SK-N-SH treated with all-trans-retinoic acid at 6 μM for 48 hours (cell line): ENCODE data around the gene RRAS2.

Experiments
- ATAC-seq: fragments of 200-7000 bp; cut with Tn5 transposase; 3 replicates; pipeline ENCODE4 v1.9.1; 2020; ENCODE audit warnings: mild to moderate bottlenecking, moderate library complexity
- ARNTL ChIP-seq: fragments of 450-650 bp; formaldehyde crosslinking; IDR thresholded peaks from 2 replicates; pipeline ENCODE4 v1.5.0; 2020; ENCODE audit warnings: low read depth, mild to moderate bottlenecking, moderate library complexity, borderline replicate concordance
- CSDC2 ChIP-seq: fragments of 250-450 bp; sonication (Bioruptor Pico); IDR thresholded peaks from 2 replicates; pipeline ENCODE4 v1.5.0; 2020; ENCODE audit warnings: mild to moderate bottlenecking, moderate library complexity
- GLIS3 ChIP-seq: fragments of 250-450 bp; sonication (Bioruptor Pico); IDR thresholded peaks from 2 replicates; pipeline ENCODE4 v1.5.0; 2020; ENCODE audit warnings: mild to moderate bottlenecking, moderate library complexity
- ISL1 ChIP-seq: fragments of 250-450 bp; sonication (Bioruptor Pico); IDR thresholded peaks from 2 replicates; pipeline ENCODE4 v2.1.2; 2022; ENCODE audit warnings: mild to moderate bottlenecking, moderate library complexity
- OSR1 ChIP-seq: fragments of 250-450 bp; sonication (Bioruptor Pico); IDR thresholded peaks from 2 replicates; pipeline ENCODE4 v1.8.0; 2022; ENCODE audit warnings: moderate library complexity, mild to moderate bottlenecking, inconsistent platforms
- PPARA ChIP-seq: fragments of 250-450 bp; sonication (Bioruptor Pico); IDR thresholded peaks from 2 replicates; pipeline ENCODE4 v1.5.0; 2020; ENCODE audit warnings: mild to moderate bottlenecking, borderline replicate concordance
- RARB ChIP-seq: fragments of 250-450 bp; sonication (Bioruptor Pico); IDR thresholded peaks from 2 replicates; pipeline ENCODE4 v1.8.0; 2021; ENCODE audit warnings: mild to moderate bottlenecking, moderate library complexity
- SNAI2 ChIP-seq: fragments of 250-450 bp; sonication (Bioruptor Pico); IDR thresholded peaks from 2 replicates; pipeline ENCODE4 v1.5.0; 2020; ENCODE audit warnings: mild to moderate bottlenecking, moderate library complexity
- TCF4 ChIP-seq: fragments of 250-450 bp; sonication (Bioruptor Pico); IDR thresholded peaks from 2 replicates; pipeline ENCODE4 v1.8.0; 2021; ENCODE audit warnings: mild to moderate bottlenecking, moderate library complexity, borderline replicate concordance
- TOX ChIP-seq: fragments of 250-450 bp; sonication (Bioruptor Pico); IDR thresholded peaks from 2 replicates; pipeline ENCODE4 v1.8.0; 2021; ENCODE audit warnings: mild to moderate bottlenecking, moderate library complexity, borderline replicate concordance
- ZC3H10 ChIP-seq: fragments of 250-450 bp; sonication (Bioruptor Pico); IDR thresholded peaks from 2 replicates; pipeline ENCODE4 v1.5.1; 2021; ENCODE audit warnings: mild to moderate bottlenecking, moderate library complexity
- ZFP3 ChIP-seq: fragments of 250-450 bp; sonication (Bioruptor Pico); IDR thresholded peaks from 2 replicates; pipeline ENCODE4 v1.5.0; 2020; ENCODE audit warnings: mild to moderate bottlenecking, moderate library complexity
- ZFP30 ChIP-seq: fragments of 450-650 bp; formaldehyde crosslinking; IDR thresholded peaks from 2 replicates; pipeline ENCODE4 v1.5.0; 2022; ENCODE audit warnings: mild to moderate bottlenecking, moderate library complexity
- ZNF565 ChIP-seq: fragments of 450-650 bp; formaldehyde crosslinking; conservative IDR thresholded peaks from 2 replicates; pipeline ENCODE4 v1.5.0; 2020; ENCODE audit warnings: low read depth, mild to moderate bottlenecking, moderate library complexity
- ZNF70 ChIP-seq: fragments of 450-650 bp; formaldehyde crosslinking; IDR thresholded peaks from 2 replicates; pipeline ENCODE4 v1.5.0; 2020; ENCODE audit warnings: mild to moderate bottlenecking, moderate library complexity
- ZNF8 ChIP-seq: fragments of 450-650 bp; formaldehyde crosslinking; IDR thresholded peaks from 2 replicates; pipeline ENCODE4 v1.5.0; 2020; ENCODE audit warnings: mild to moderate bottlenecking, moderate library complexity
- TF ChIP-seq, protein P1 (sequence below): fragments of 250-450 bp; sonication (Bioruptor Pico); IDR thresholded peaks from 2 replicates; pipeline ENCODE4 v1.5.1; 2021; ENCODE audit warnings: mild to moderate bottlenecking, moderate library complexity
- TF ChIP-seq, protein P2 (sequence below): fragments of 250-450 bp; sonication (Bioruptor Pico); IDR thresholded peaks from 2 replicates; pipeline ENCODE4 v1.5.1; 2020; ENCODE audit warnings: low read depth, mild to moderate bottlenecking, moderate library complexity
- TF ChIP-seq, protein P3 (sequence below): fragments of 250-450 bp; sonication (Bioruptor Pico); IDR thresholded peaks from 2 replicates; pipeline ENCODE4 v1.8.0; 2020; ENCODE audit warnings: mild to moderate bottlenecking, moderate library complexity, borderline replicate concordance
- TF ChIP-seq, protein P4 (sequence below): fragments of 250-450 bp; sonication (Bioruptor Pico); IDR thresholded peaks from 2 replicates; pipeline ENCODE4 v1.5.0; 2020; ENCODE audit warnings: mild to moderate bottlenecking, moderate library complexity

Gene RRAS2

DNA sequence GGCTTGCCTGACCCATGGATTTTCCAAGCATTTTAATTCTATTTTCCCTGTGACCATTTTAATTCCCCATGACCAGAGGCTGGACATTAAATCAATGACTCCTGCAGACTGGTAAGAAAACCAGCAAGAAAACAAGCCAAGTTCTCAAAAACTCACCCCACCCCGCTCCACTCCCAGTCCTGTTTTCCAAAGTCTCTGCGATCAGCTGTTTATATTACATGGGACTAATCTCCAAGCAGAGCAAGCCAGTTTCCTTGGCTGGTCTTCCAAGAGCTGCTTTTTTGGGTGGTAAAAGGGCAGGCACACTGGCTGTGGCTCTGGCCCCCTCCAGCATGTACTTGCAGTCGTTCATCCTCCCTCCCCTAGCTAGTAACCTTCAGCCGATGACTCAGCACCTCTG, 97.9 kb downstream of the RRAS2 start:
- ATAC-seq: no peak
- no peak for TF ChIP-seq ZNF8 (CRISPR knock-in tag)
- no peak for TF ChIP-seq TCF4 (CRISPR knock-in tag)
- TF ChIP-seq GLIS3 (CRISPR knock-in tag): no peak
- TF ChIP-seq ZNF565 (CRISPR knock-in tag): no peak

DNA sequence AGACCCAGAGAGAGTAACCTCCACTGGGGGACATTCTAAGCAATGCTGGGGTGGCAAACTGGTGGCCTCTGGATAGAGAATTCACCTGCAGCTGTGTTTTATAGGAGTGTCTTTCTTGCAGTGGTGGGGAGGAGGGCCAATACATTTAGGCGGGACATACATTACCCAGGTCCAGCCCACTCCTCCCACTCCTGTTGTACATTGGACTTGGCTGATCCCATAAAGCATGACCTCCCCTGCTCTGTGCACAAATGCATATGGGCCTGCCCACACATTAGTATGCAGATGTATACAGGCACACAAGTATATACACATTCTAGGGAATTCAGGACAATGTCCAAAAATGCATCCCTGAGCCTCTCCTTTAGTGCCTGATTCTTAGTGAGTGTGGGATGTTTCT, 99.1 kb downstream of the RRAS2 start:
- no peak for ATAC-seq
- TF ChIP-seq TCF4 (CRISPR knock-in tag): no peak
- TF ChIP-seq ZNF70 (CRISPR knock-in tag): no peak
- TF ChIP-seq OSR1 (CRISPR knock-in tag): no peak
- TF ChIP-seq, all 23 proteins: peak for 0

DNA sequence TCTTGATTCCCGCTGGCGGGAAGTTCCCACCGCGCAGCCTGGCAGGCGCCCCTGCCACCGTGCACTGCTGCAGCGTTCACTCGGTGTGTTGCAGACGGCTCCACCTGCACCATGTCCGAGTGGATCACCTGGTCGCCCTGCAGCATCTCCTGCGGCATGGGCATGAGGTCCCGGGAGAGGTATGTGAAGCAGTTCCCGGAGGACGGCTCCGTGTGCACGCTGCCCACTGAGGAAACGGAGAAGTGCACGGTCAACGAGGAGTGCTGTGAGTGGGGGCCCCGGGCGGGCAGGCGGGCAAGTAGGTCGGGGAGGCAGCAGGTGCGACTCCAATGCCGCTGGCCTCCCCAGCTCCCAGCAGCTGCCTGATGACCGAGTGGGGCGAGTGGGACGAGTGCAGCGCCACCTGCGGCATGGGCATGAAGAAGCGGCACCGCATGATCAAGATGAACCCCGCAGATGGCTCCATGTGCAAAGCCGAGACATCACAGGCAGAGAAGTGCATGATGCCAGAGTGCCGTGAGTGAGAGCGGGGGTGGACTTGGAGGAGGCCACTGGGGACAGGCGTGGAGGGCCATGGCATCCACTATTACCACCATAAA, 99.7 kb downstream of the RRAS2 start:
- TF ChIP-seq PPARA (CRISPR knock-in tag) (no peak), OSR1 (CRISPR knock-in tag) (no peak), RARB (CRISPR knock-in tag) (no peak)
- TF ChIP-seq, protein P1, sequence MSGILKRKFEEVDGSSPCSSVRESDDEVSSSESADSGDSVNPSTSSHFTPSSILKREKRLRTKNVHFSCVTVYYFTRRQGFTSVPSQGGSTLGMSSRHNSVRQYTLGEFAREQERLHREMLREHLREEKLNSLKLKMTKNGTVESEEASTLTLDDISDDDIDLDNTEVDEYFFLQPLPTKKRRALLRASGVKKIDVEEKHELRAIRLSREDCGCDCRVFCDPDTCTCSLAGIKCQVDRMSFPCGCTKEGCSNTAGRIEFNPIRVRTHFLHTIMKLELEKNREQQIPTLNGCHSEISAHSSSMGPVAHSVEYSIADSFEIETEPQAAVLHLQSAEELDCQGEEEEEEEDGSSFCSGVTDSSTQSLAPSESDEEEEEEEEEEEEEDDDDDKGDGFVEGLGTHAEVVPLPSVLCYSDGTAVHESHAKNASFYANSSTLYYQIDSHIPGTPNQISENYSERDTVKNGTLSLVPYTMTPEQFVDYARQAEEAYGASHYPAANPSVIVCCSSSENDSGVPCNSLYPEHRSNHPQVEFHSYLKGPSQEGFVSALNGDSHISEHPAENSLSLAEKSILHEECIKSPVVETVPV: no peak
- TF ChIP-seq, protein P2, sequence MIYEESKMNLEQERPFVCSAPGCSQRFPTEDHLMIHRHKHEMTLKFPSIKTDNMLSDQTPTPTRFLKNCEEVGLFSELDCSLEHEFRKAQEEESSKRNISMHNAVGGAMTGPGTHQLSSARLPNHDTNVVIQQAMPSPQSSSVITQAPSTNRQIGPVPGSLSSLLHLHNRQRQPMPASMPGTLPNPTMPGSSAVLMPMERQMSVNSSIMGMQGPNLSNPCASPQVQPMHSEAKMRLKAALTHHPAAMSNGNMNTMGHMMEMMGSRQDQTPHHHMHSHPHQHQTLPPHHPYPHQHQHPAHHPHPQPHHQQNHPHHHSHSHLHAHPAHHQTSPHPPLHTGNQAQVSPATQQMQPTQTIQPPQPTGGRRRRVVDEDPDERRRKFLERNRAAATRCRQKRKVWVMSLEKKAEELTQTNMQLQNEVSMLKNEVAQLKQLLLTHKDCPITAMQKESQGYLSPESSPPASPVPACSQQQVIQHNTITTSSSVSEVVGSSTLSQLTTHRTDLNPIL (CRISPR knock-in tag): no peak
- ATAC-seq: no peak; the same call in 2 of the 3 replicates

DNA sequence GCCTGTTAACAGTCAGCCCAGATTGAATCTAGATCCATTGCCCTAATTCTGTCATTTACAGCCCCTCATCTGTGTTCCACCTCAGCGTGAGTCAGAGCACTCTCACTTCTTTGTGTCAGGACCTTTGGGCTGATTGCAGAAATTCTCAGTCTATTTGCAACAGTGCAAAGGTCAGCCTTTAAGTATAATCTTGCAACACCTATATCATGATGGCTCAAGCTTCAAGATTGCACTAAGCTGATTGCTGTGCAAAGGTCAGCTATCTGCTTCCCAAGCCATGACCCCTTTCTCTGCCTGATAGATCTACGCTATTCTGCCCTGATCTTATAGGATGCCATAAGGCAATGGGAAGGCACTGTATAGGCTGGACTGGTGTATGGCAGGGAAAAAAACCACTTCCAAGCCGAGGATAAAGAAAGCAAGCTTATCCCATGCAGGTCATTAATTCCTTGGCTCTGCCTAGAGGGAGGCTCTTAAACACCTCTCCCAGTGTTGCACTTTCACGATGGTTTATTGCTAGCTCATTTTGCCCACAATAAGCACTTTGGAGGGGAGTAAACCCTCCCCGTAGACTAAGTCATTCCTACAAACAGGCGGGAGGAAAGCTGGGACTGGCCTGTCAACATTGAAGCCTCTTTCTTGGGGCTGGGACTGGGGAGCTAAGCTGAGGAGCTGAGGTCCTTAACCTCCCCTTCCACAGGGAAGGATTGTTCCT, 100.6 kb downstream of the RRAS2 start:
- peak; percentile 32 for ATAC-seq
- no peak for TF ChIP-seq TOX (CRISPR knock-in tag)
- no peak for TF ChIP-seq GLIS3 (CRISPR knock-in tag)
- TF ChIP-seq RARB (CRISPR knock-in tag): no peak
- no peak for TF ChIP-seq ZFP3 (CRISPR knock-in tag)

DNA sequence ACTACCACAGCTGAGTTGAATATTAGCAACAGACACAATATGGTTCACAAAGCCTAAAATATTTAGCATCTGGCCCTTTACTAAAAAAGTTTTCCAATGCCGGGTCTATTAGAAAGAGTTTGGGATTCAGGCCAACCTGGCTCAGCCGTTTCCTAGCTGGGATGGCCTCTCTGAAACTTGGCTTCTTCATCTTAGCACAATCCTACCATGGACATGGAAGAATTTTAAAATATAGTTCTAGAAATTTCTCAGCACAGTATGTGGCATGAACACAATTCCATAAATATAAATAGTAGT, 103.8 kb downstream of the RRAS2 start:
- ATAC-seq: no peak
- TF ChIP-seq CSDC2 (CRISPR knock-in tag) (no peak), OSR1 (CRISPR knock-in tag) (no peak), ZNF565 (CRISPR knock-in tag) (no peak), ISL1 (CRISPR knock-in tag) (no peak), ZC3H10 (CRISPR knock-in tag) (no peak), SNAI2 (CRISPR knock-in tag) (no peak)
- TF ChIP-seq, protein P3, sequence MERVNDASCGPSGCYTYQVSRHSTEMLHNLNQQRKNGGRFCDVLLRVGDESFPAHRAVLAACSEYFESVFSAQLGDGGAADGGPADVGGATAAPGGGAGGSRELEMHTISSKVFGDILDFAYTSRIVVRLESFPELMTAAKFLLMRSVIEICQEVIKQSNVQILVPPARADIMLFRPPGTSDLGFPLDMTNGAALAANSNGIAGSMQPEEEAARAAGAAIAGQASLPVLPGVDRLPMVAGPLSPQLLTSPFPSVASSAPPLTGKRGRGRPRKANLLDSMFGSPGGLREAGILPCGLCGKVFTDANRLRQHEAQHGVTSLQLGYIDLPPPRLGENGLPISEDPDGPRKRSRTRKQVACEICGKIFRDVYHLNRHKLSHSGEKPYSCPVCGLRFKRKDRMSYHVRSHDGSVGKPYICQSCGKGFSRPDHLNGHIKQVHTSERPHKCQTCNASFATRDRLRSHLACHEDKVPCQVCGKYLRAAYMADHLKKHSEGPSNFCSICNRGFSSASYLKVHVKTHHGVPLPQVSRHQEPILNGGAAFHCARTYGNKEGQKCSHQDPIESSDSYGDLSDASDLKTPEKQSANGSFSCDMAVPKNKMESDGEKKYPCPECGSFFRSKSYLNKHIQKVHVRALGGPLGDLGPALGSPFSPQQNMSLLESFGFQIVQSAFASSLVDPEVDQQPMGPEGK (CRISPR knock-in tag): no peak
- TF ChIP-seq, protein P1: no peak

DNA sequence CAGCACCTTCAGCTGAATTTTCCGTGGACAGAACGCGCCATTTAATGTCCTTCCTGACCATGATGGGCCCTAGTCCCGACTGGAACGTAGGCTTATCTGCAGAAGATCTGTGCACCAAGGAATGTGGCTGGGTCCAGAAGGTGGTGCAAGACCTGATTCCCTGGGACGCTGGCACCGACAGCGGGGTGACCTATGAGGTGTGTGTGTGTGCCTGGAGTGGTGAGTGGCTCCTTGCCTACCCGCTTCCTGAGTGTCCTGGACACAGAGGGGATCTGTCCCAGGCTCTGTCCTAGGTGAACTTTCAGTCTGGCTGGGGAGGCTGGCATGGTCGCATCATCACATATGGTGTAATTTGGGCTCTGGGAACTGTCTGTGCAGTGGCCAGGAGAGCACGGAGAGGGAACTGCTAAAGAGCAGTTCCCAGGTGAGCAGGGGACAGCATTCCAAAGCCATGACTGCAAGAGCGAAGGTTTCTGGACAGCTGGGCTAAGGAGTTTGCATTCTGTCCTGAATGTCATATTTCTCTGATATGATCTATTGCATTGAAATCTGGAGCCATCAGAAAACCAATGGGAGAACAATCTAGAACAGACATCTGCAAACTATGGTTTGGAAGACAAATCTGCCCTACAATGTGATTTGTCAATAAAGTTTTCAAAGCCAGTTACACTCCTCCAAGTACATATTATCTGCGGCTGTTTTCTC, 104.3 kb downstream of the RRAS2 start:
- no peak for ATAC-seq
- TF ChIP-seq, protein P4, sequence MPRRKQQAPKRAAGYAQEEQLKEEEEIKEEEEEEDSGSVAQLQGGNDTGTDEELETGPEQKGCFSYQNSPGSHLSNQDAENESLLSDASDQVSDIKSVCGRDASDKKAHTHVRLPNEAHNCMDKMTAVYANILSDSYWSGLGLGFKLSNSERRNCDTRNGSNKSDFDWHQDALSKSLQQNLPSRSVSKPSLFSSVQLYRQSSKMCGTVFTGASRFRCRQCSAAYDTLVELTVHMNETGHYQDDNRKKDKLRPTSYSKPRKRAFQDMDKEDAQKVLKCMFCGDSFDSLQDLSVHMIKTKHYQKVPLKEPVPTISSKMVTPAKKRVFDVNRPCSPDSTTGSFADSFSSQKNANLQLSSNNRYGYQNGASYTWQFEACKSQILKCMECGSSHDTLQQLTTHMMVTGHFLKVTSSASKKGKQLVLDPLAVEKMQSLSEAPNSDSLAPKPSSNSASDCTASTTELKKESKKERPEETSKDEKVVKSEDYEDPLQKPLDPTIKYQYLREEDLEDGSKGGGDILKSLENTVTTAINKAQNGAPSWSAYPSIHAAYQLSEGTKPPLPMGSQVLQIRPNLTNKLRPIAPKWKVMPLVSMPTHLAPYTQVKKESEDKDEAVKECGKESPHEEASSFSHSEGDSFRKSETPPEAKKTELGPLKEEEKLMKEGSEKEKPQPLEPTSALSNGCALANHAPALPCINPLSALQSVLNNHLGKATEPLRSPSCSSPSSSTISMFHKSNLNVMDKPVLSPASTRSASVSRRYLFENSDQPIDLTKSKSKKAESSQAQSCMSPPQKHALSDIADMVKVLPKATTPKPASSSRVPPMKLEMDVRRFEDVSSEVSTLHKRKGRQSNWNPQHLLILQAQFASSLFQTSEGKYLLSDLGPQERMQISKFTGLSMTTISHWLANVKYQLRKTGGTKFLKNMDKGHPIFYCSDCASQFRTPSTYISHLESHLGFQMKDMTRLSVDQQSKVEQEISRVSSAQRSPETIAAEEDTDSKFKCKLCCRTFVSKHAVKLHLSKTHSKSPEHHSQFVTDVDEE (CRISPR knock-in tag): no peak
- TF ChIP-seq ZNF8 (CRISPR knock-in tag) (no peak), ZFP30 (CRISPR knock-in tag) (no peak), ZFP3 (CRISPR knock-in tag) (no peak), ZNF70 (CRISPR knock-in tag) (no peak), ISL1 (CRISPR knock-in tag) (no peak), ARNTL (no peak), OSR1 (CRISPR knock-in tag) (no peak)
